ENCODE data around the gene SLC17A3. TPM values are rescaled to one million over a fixed set of nuclear protein-coding genes. Genes with fewer than 3 reads are reported as not detected.

The SLC17A3 gene
- total RNA-seq, 1 donor from 2014 or later = 0.23 TPM

GRCh38 chr6:25832670-25833069, 41.4 kb downstream of the SLC17A3 start:
- TF ChIP-seq, protein P1, sequence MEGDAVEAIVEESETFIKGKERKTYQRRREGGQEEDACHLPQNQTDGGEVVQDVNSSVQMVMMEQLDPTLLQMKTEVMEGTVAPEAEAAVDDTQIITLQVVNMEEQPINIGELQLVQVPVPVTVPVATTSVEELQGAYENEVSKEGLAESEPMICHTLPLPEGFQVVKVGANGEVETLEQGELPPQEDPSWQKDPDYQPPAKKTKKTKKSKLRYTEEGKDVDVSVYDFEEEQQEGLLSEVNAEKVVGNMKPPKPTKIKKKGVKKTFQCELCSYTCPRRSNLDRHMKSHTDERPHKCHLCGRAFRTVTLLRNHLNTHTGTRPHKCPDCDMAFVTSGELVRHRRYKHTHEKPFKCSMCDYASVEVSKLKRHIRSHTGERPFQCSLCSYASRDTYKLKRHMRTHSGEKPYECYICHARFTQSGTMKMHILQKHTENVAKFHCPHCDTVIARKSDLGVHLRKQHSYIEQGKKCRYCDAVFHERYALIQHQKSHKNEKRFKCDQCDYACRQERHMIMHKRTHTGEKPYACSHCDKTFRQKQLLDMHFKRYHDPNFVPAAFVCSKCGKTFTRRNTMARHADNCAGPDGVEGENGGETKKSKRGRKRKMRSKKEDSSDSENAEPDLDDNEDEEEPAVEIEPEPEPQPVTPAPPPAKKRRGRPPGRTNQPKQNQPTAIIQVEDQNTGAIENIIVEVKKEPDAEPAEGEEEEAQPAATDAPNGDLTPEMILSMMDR (IDR thresholded peaks at IDR 0.05; ENCODE audit: unreplicated experiment) = no peak
- Mint-ChIP-seq H3K9me3 (ENCODE audit: unreplicated experiment) (no peaks in the 10 kb centered on the region), H3K27me3 (ENCODE audit: unreplicated experiment) (no peaks in the 10 kb centered on the region), H3K36me3 (ENCODE audit: low read depth, unreplicated experiment) (no peaks in the 10 kb centered on the region), H3K4me1 (ENCODE audit: unreplicated experiment) (peaks cover 2% of the 10 kb centered on the region), H3K27ac (ENCODE audit: unreplicated experiment) (no peak overlapping the region), H3K4me3 (ENCODE audit: unreplicated experiment) (no peak overlapping the region)
- DNase-seq (ENCODE audit: low spot score) = no peak

DNA sequence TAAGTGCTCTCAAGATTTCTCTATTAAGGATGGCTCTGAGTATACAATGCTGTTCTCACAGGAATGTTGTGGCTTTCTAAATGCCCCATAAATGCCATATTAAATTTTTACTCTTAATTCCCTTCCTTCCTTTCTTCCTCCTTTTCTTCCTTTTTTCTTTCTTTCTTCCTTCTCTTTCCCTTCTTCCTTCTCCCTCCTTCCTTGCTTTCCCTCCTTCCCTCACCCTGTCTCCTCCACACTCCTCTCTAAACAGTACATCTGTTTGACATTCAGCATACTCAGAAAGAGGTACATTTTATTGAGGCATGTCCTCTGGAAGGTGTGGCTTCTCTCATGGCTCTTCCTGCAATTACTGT, 41.8 kb downstream of the SLC17A3 start:
- Mint-ChIP-seq H3K36me3 (ENCODE audit: low read depth, unreplicated experiment) (no peaks in the 10 kb centered on the region), H3K4me1 (ENCODE audit: unreplicated experiment) (peaks cover 2% of the 10 kb centered on the region), H3K27me3 (ENCODE audit: unreplicated experiment) (no peaks in the 10 kb centered on the region), H3K27ac (ENCODE audit: unreplicated experiment) (no peak overlapping the region), H3K9me3 (ENCODE audit: unreplicated experiment) (no peaks in the 10 kb centered on the region), H3K4me3 (ENCODE audit: unreplicated experiment) (no peak overlapping the region)
- DNase-seq (ENCODE audit: low spot score) = no peak
- TF ChIP-seq, protein P1 (IDR thresholded peaks at IDR 0.05; ENCODE audit: unreplicated experiment) = no peak

DNA sequence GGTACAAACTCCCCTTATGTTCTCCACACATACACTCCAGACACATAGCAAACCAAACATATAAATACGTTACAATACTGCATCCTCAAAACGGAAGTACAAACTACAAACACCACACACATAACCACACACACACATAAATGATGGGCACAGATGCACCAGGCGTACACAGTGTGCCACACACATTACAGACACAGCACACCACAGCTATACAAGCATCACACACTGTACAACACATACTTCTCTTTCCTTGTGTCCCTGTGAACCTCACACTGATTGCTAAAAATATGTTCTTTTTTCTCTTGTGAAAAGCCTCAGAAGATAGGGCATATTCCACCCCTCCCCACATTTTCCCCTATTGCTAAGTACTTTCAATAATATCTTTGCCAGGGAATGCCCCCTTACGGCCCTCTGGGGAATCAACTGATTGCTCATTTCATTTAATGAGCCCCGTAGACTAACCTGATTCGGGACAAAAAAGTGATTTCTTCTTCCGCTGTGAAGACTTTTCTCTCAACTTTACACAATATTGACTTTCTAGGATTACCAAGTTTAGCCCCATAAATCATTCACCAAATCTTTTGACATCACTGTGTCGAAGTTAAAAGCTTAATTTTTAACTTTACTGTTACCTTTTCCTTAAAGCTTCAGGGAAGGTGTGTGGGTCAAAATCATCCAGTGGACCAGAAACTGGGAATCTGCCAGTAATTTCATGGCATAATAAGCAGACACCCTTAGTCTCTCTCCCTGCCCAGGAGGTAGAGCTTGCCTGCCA, 42.3 kb downstream of the SLC17A3 start, which contains the start of gene SLC17A1:
Gene SLC17A1 (minus strand): TSS at position 521 of the 775 bp plus-strand sequence. CDS start 1,495 bp downstream, outside the sequence.
- no peaks in the 10 kb centered on the region for H3K27me3 Mint-ChIP-seq (ENCODE audit: unreplicated experiment)
- TF ChIP-seq, protein P1 (IDR thresholded peaks at IDR 0.05; ENCODE audit: unreplicated experiment) = no peak
- H3K36me3 Mint-ChIP-seq (ENCODE audit: low read depth, unreplicated experiment) = no peaks in the 10 kb centered on the region
- DNase-seq (ENCODE audit: low spot score) = no peak
- H3K4me3 Mint-ChIP-seq (ENCODE audit: unreplicated experiment) = no peak within 1 kb of the TSS
- H3K4me1 Mint-ChIP-seq (ENCODE audit: unreplicated experiment) = peaks cover 2% of the 10 kb centered on the region
- no peak within 1 kb of the TSS for H3K27ac Mint-ChIP-seq (ENCODE audit: unreplicated experiment)
- H3K9me3 Mint-ChIP-seq (ENCODE audit: unreplicated experiment) = no peaks in the 10 kb centered on the region

GRCh38 chr6:25830458-25830857, 43.6 kb downstream of the SLC17A3 start:
- TF ChIP-seq, protein P1 (IDR thresholded peaks at IDR 0.05; ENCODE audit: unreplicated experiment) = no peak
- Mint-ChIP-seq H3K4me3 (ENCODE audit: unreplicated experiment) (no peak overlapping the region), H3K4me1 (ENCODE audit: unreplicated experiment) (peaks cover 2% of the 10 kb centered on the region), H3K27ac (ENCODE audit: unreplicated experiment) (no peak overlapping the region), H3K9me3 (ENCODE audit: unreplicated experiment) (no peaks in the 10 kb centered on the region), H3K36me3 (ENCODE audit: low read depth, unreplicated experiment) (no peaks in the 10 kb centered on the region), H3K27me3 (ENCODE audit: unreplicated experiment) (no peaks in the 10 kb centered on the region)
- no peak for DNase-seq (ENCODE audit: low spot score)

GRCh38 chr6:25829375-25829774, 44.7 kb downstream of the SLC17A3 start:
- Mint-ChIP-seq H3K9me3 (ENCODE audit: unreplicated experiment) (no peaks in the 10 kb centered on the region), H3K4me1 (ENCODE audit: unreplicated experiment) (peaks cover 2% of the 10 kb centered on the region), H3K36me3 (ENCODE audit: low read depth, unreplicated experiment) (no peaks in the 10 kb centered on the region), H3K27ac (ENCODE audit: unreplicated experiment) (no peak overlapping the region), H3K4me3 (ENCODE audit: unreplicated experiment) (no peak overlapping the region), H3K27me3 (ENCODE audit: unreplicated experiment) (no peaks in the 10 kb centered on the region)
- TF ChIP-seq, protein P1 (IDR thresholded peaks at IDR 0.05; ENCODE audit: unreplicated experiment) = no peak
- DNase-seq (ENCODE audit: low spot score) = no peak
